K562 (cell line): ENCODE results near the gene RBM20. TPM values are rescaled to one million over a fixed set of nuclear protein-coding genes. Genes with fewer than 3 reads are reported as not detected.

Experiments
- BCL6 ChIP-seq: fragments of 250-450 bp; sonication (Bioruptor Pico); IDR thresholded peaks from 2 replicates; pipeline ENCODE4 v1.4.0; 2020
- CSDE1 ChIP-seq, 2 experiments: fragments of 450-650 bp; IDR thresholded peaks; 2 replicates each; pipeline ENCODE4 v1.6.1; 2016; ENCODE audit warnings: mild to moderate bottlenecking in 1 of 2
- GATA2 ChIP-seq: sonication (generic); formaldehyde crosslinking; IDR thresholded peaks from 2 replicates; pipeline ENCODE4 v1.4.0; 2020; ENCODE audit warnings: mild to moderate bottlenecking, missing genetic modification reagents
- HDAC1 ChIP-seq, 2 experiments: fragments of 450-650 bp; IDR thresholded peaks; 2 replicates each; pipeline ENCODE4 v1.6.1; 2016 to 2017; ENCODE audit warnings: inconsistent platforms in 1 of 2, mild to moderate bottlenecking in 1 of 2, moderate library complexity in 1 of 2
- HOXB6 ChIP-seq: fragments of 250-450 bp; sonication (Bioruptor Pico); IDR thresholded peaks from 2 replicates; pipeline ENCODE4 v1.5.1; 2022; ENCODE audit warnings: mild to moderate bottlenecking, borderline replicate concordance
- JUN ChIP-seq, 2 experiments: sonication (generic) in 1 of 2; formaldehyde crosslinking in 1 of 2; IDR thresholded peaks; 2 replicates each; pipeline versions ENCODE4 v1.6.1 to v1.8.0; 2012 to 2022; ENCODE audit warnings: borderline replicate concordance in 2 of 2, mild to moderate bottlenecking in 2 of 2, improper control_type of control experiment in 1 of 2, low read depth in 1 of 2, low read length in 1 of 2, missing genetic modification reagents in 1 of 2
- KDM2B ChIP-seq: fragments of 250-450 bp; sonication (Bioruptor Pico); IDR thresholded peaks from 2 replicates; pipeline ENCODE4 v1.8.0; 2021; ENCODE audit warnings: mild to moderate bottlenecking, moderate library complexity
- NFIX ChIP-seq: fragments of 250-450 bp; sonication (Bioruptor Pico); IDR thresholded peaks from 2 replicates; pipeline ENCODE4 v1.4.0; 2020; ENCODE audit warnings: low read depth, mild to moderate bottlenecking, moderate library complexity
- PRMT5 ChIP-seq: sonication (generic); formaldehyde crosslinking; IDR thresholded peaks from 2 replicates; pipeline ENCODE4 v1.5.0; 2020; ENCODE audit warnings: missing genetic modification reagents
- SNIP1 ChIP-seq: fragments of 450-650 bp; IDR thresholded peaks from 2 replicates; pipeline ENCODE4 v1.7.1; 2017; ENCODE audit warnings: low read depth, mild to moderate bottlenecking
- polyA plus RNA-seq, 8 experiments: library from polyadenylated mRNA; depleted of rRNA in 4 of 8; stranded (reverse) in 5 of 8; unstranded in 3 of 8; fragments of >200 nt; fragmentation: Nextera tagmentation in 2 of 8; fragmentation: Illumina TruSeq in 1 of 8; extraction: Ambion mirVana in 2 of 8; extraction: Trizol in 1 of 8; gene quantifications; 2 replicates each; pipeline versions ENCODE4 v1.2.1 to v1.2.3, GENCODE V29; 2011 to 2014; ENCODE audit warnings: inconsistent platforms in 1 of 8, missing spikeins in 1 of 8
- total RNA-seq, 7 experiments: library from RNA; depleted of rRNA in 6 of 7; stranded (reverse); fragments of >200 nt in 6 of 7; fragmentation: Illumina TruSeq in 2 of 7; extraction: Trizol in 2 of 7; gene quantifications; 2 replicates each; pipeline versions ENCODE4 v1.2.1 to v1.2.3, GENCODE V29; 2011 to 2021; ENCODE audit warnings: low replicate concordance in 1 of 7
- TF ChIP-seq, protein P1 (sequence below): fragments of 200-800 bp; sonication (Bioruptor generic); IDR thresholded peaks from 2 replicates; pipeline ENCODE4 v1.6.1; 2016; ENCODE audit warnings: missing genetic modification characterization, missing compliant biosample characterization
- TF ChIP-seq, protein P2 (sequence below): IDR thresholded peaks from 2 replicates; pipeline ENCODE4 v1.6.1; 2016; ENCODE audit warnings: missing genetic modification characterization, missing compliant biosample characterization
- TF ChIP-seq, protein P3 (sequence below): fragments of 250-450 bp; sonication (Bioruptor Pico); IDR thresholded peaks from 2 replicates; pipeline ENCODE4 v1.5.0; 2021

Gene RBM20
- total and polyA plus RNA-seq, 9 of the 15 experiments (the other 6 are each of a cell fraction or from before 2014, with no cell fraction given): 0.63 to 5.7 (median 3.2) TPM

DNA sequence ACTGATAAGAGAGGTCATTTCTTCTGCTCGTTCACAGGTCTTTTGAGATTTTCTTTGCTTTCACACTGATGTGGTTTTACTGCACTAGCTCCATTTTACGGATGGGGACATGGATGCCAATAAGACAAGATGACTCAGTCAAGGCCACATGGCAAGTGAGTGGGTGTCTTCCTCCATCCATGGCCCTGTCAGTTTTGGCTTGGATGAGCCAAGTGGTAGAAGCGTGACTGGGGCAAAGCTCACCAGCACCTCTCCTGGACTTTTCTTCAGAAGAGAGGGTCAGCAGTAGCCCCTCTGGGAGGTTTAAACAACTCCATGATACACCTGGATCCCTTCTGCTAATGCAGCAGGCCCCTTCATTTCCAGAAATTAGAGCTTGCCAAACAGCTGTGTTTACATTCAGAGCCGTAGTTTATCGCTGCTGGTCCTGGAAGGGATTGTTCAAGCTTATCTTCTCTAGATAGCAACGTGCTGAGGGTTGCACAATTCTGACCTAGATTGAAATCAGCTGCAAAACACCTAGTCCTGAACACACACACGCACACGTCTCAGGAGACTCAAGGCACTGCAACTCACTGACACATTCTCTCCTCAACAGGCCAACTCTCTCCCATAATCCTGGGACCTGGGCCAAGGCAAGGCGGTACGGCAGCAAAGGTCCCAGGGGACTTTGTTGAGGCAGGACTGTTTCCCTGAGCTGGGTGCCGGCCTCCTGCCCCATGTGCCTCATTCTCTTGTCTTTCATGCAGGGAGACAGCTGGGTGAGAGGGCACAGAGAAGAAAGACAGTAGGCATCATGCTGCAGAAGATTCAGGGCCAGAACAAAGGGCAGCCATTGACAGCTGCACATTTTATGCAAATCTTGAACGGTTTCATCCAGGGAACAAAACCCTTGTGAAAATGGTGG lies 213.4 kb downstream of the RBM20 start (continued):
- TF ChIP-seq, protein P1, sequence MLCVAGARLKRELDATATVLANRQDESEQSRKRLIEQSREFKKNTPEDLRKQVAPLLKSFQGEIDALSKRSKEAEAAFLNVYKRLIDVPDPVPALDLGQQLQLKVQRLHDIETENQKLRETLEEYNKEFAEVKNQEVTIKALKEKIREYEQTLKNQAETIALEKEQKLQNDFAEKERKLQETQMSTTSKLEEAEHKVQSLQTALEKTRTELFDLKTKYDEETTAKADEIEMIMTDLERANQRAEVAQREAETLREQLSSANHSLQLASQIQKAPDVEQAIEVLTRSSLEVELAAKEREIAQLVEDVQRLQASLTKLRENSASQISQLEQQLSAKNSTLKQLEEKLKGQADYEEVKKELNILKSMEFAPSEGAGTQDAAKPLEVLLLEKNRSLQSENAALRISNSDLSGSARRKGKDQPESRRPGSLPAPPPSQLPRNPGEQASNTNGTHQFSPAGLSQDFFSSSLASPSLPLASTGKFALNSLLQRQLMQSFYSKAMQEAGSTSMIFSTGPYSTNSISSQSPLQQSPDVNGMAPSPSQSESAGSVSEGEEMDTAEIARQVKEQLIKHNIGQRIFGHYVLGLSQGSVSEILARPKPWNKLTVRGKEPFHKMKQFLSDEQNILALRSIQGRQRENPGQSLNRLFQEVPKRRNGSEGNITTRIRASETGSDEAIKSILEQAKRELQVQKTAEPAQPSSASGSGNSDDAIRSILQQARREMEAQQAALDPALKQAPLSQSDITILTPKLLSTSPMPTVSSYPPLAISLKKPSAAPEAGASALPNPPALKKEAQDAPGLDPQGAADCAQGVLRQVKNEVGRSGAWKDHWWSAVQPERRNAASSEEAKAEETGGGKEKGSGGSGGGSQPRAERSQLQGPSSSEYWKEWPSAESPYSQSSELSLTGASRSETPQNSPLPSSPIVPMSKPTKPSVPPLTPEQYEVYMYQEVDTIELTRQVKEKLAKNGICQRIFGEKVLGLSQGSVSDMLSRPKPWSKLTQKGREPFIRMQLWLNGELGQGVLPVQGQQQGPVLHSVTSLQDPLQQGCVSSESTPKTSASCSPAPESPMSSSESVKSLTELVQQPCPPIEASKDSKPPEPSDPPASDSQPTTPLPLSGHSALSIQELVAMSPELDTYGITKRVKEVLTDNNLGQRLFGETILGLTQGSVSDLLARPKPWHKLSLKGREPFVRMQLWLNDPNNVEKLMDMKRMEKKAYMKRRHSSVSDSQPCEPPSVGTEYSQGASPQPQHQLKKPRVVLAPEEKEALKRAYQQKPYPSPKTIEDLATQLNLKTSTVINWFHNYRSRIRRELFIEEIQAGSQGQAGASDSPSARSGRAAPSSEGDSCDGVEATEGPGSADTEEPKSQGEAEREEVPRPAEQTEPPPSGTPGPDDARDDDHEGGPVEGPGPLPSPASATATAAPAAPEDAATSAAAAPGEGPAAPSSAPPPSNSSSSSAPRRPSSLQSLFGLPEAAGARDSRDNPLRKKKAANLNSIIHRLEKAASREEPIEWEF (CRISPR knock-in tag): no peak
- TF ChIP-seq NFIX (no peak), HDAC1 (IDR thresholded peaks at IDR 0.05) (peak in 1 of 2 experiments; percentile 74; a peak in 1 of 4 replicates), KDM2B (CRISPR knock-in tag) (no peak), PRMT5 (CRISPR knock-in tag) (no peak), CSDE1 (IDR thresholded peaks at IDR 0.05) (no peak), BCL6 (0 out of 2 replicates have a peak, but pooled peaks have one; percentile 56), SNIP1 (no peak), JUN (IDR thresholded peaks at IDR 0.05; ENCODE audit: borderline replicate concordance, low read depth, low read length) (no peak), JUN (CRISPR knock-in tag; IDR thresholded peaks at IDR 0.05; ENCODE audit: borderline replicate concordance) (no peak), HOXB6 (no peak), GATA2 (peak; percentile 74)
- TF ChIP-seq, protein P2, sequence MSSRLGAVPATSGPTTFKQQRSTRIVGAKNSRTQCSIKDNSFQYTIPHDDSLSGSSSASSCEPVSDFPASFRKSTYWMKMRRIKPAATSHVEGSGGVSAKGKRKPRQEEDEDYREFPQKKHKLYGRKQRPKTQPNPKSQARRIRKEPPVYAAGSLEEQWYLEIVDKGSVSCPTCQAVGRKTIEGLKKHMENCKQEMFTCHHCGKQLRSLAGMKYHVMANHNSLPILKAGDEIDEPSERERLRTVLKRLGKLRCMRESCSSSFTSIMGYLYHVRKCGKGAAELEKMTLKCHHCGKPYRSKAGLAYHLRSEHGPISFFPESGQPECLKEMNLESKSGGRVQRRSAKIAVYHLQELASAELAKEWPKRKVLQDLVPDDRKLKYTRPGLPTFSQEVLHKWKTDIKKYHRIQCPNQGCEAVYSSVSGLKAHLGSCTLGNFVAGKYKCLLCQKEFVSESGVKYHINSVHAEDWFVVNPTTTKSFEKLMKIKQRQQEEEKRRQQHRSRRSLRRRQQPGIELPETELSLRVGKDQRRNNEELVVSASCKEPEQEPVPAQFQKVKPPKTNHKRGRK (tag): no peak
- TF ChIP-seq, protein P3, sequence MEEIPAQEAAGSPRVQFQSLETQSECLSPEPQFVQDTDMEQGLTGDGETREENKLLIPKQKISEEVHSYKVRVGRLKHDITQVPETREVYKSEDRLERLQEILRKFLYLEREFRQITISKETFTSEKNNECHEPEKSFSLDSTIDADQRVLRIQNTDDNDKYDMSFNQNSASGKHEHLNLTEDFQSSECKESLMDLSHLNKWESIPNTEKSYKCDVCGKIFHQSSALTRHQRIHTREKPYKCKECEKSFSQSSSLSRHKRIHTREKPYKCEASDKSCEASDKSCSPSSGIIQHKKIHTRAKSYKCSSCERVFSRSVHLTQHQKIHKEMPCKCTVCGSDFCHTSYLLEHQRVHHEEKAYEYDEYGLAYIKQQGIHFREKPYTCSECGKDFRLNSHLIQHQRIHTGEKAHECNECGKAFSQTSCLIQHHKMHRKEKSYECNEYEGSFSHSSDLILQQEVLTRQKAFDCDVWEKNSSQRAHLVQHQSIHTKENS (CRISPR knock-in tag): no peak
